ENCODE measurements around the gene GPSM1. TPM values are rescaled to one million over a fixed set of nuclear protein-coding genes. Genes with fewer than 3 reads are reported as not detected.

Gene GPSM1
- total and polyA plus RNA-seq, 9 of the 15 experiments (the other 6 are each of a cell fraction or from before 2014, with no cell fraction given), result 0.04 to 14.2 (median 3.1) TPM

DNA sequence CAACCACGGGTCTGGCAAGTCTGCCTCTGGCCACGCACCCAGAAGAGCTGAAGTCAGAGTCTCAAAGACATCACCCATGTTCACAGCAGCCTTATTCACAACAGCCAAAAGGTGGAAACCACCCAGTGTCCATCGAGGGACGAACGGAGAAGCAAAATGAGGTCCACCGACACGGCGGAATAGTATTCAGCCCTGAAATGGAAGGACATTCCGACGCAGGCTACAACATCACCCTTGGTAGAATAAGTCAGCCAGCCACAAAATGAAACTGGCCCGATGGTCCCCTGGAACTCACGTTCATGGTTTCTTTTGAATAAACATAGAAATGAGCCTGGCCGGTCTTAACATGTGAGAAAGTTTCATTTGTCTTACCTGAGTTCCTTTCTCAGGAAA lies 40.4 kb upstream of the GPSM1 start:
- FAIRE-seq (no peak), ATAC-seq (no peak), DNase-seq (ENCODE audit: extremely low read depth in 1 of 4, low spot score in 3 of 4) (no peak)
- 25% methylated on average over 13 of the region's 13 CpGs for WGBS (ENCODE audit: insufficient coverage, low coverage, missing lambda C conversion rate)
- no peak overlapping the region for H3K4me3 ChIP-seq
- H2AFZ ChIP-seq (ENCODE audit: low read depth, low read length), result no peak overlapping the region
- no TSS peak for BruUV-seq (replicated peaks)
- H3K9me1 ChIP-seq (ENCODE audit: control insufficient read depth, insufficient read depth, low read length), result no peaks in the 10 kb centered on the region
- H3K4me2 ChIP-seq (ENCODE audit: insufficient read depth, low read length), result no peak overlapping the region
- no peaks in the 10 kb centered on the region for H3K36me3 ChIP-seq (ENCODE audit: control insufficient read depth, insufficient read depth, low read length)
- no peaks in the 10 kb centered on the region for H3K9me3 ChIP-seq (replicated peaks; ENCODE audit: control insufficient read depth, insufficient read depth, low read depth, low read length)
- H3K4me1 ChIP-seq (replicated peaks in 1 of 2; ENCODE audit: control insufficient read depth in 2 of 2, insufficient read depth in 2 of 2, low read length in 2 of 2), result peaks cover 0 to 74% of the 10 kb centered on the region in 2 experiments; a peak in 2 of 5 replicates
- peaks cover 19 to 72% of the 10 kb centered on the region in 2 experiments; a peak in 4 of 5 replicates for H3K27me3 ChIP-seq (ENCODE audit: control insufficient read depth in 2 of 2, insufficient read depth in 2 of 2, low read length in 2 of 2)
- peaks cover 17% of the 10 kb centered on the region for H4K20me1 ChIP-seq (replicated peaks; ENCODE audit: control insufficient read depth, insufficient read depth, low read length)
- in situ Hi-C loops (cut with MboI), result no loop called here
- ChIA-PET CTCF (ENCODE audit: low intra/inter-chr PET ratio) (interaction anchor here (0.6 kb wide), 1 partner anchor 577 kb away, joined by 4 read pairs; no protein-coding TSS in a partner anchor), POLR2A (interaction anchor here (0.6 to 1.0 kb wide), 2 partner anchors 11 to 193 kb away, joined by 3 to 4 read pairs; no protein-coding TSS in a partner anchor)
- intact Hi-C loops (cut with micrococcal nuclease), result no loop called here
- no peaks in the 10 kb centered on the region for H3K79me2 ChIP-seq (ENCODE audit: control insufficient read depth, insufficient read depth, low read length)
- TF ChIP-seq ZC3H8 (IDR thresholded peaks at IDR 0.05), result no peak
- TF ChIP-seq ZNF146 (CRISPR knock-in tag; IDR thresholded peaks at IDR 0.05; ENCODE audit: unreplicated experiment), result peak; percentile 69
- no peak for TF ChIP-seq CHCHD3 (CRISPR knock-in tag; IDR thresholded peaks at IDR 0.05)
- TF ChIP-seq TCFL5 (CRISPR knock-in tag; conservative IDR thresholded peaks at IDR 0.05), result no peak
- TF ChIP-seq, protein P1, sequence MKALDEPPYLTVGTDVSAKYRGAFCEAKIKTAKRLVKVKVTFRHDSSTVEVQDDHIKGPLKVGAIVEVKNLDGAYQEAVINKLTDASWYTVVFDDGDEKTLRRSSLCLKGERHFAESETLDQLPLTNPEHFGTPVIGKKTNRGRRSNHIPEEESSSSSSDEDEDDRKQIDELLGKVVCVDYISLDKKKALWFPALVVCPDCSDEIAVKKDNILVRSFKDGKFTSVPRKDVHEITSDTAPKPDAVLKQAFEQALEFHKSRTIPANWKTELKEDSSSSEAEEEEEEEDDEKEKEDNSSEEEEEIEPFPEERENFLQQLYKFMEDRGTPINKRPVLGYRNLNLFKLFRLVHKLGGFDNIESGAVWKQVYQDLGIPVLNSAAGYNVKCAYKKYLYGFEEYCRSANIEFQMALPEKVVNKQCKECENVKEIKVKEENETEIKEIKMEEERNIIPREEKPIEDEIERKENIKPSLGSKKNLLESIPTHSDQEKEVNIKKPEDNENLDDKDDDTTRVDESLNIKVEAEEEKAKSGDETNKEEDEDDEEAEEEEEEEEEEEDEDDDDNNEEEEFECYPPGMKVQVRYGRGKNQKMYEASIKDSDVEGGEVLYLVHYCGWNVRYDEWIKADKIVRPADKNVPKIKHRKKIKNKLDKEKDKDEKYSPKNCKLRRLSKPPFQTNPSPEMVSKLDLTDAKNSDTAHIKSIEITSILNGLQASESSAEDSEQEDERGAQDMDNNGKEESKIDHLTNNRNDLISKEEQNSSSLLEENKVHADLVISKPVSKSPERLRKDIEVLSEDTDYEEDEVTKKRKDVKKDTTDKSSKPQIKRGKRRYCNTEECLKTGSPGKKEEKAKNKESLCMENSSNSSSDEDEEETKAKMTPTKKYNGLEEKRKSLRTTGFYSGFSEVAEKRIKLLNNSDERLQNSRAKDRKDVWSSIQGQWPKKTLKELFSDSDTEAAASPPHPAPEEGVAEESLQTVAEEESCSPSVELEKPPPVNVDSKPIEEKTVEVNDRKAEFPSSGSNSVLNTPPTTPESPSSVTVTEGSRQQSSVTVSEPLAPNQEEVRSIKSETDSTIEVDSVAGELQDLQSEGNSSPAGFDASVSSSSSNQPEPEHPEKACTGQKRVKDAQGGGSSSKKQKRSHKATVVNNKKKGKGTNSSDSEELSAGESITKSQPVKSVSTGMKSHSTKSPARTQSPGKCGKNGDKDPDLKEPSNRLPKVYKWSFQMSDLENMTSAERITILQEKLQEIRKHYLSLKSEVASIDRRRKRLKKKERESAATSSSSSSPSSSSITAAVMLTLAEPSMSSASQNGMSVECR (CRISPR knock-in tag; IDR thresholded peaks at IDR 0.05), result no peak
- H3K27ac ChIP-seq (ENCODE audit: extremely low read depth, low read depth, low read length), result no peak overlapping the region
- no peak overlapping the region; a peak in 1 of 4 replicates for H3K9ac ChIP-seq (ENCODE audit: insufficient read depth in 1 of 2, low read depth in 2 of 2, low read length in 2 of 2)

All from K562 (cell line).